Measurements from ENCODE around the gene ZIC2. TPM values are rescaled to one million over a fixed set of nuclear protein-coding genes. Genes with fewer than 3 reads are reported as not detected.
A peak's percentile ranks its signal among the peaks of the same experiment; 100 is the strongest.

ZIC2 gene
- total and polyA plus RNA-seq, 2 of the 8 experiments (the other 6 are each of a cell fraction or from before 2014, with no cell fraction given) = 53.2 to 372 TPM

- H3K14ac ChIP-seq (ENCODE audit: insufficient read length) = no peak overlapping the region
- peak overlapping the region in 1 of 4 experiments; percentile 29; a peak in 1 of 7 replicates for H3K9ac ChIP-seq (replicated peaks in 1 of 4; ENCODE audit: extremely low read depth in 1 of 4, low read depth in 3 of 4, low read length in 3 of 4)
- H4K8ac ChIP-seq (ENCODE audit: extremely low read depth, insufficient read depth, low read length) = no peak overlapping the region
- WGBS, 2 experiments (ENCODE audit: extremely low coverage in 1 of 2, insufficient coverage in 1 of 2, insufficient read length in 1 of 2, insufficient replicate concordance in 2 of 2, low coverage in 1 of 2, low lambda C conversion rate in 2 of 2, missing lambda C conversion rate in 1 of 2) = 2% methylated on average over 18 of the region's 18 CpGs; no CpG with 5 or more reads in 1 of the 2 experiments
- no peak overlapping the region for H2BK120ac ChIP-seq (replicated peaks; ENCODE audit: low read depth, low read length)
- no peaks in the 10 kb centered on the region for H3K9me3 ChIP-seq (ENCODE audit: insufficient read depth in 2 of 2, low read depth in 1 of 2, low read length in 1 of 2)
- H3K27ac ChIP-seq (ENCODE audit: low read depth, low read length) = no peak overlapping the region
- ChIA-PET POLR2A (ENCODE audit: partially characterized antibody) (interaction anchor here (1.2 to 3.0 kb wide), 5 partner anchors 11 to 373 kb away, joined by 3 to 98 read pairs (median 19); partner anchors contain the start of gene ZIC2), CTCF (ENCODE audit: partially characterized antibody) (no interaction called here)
- peaks cover 9% of the 10 kb centered on the region in 2 experiments for H4K20me1 ChIP-seq (replicated peaks in 1 of 2; ENCODE audit: control insufficient read depth in 1 of 2, insufficient read depth in 2 of 2, low read length in 2 of 2)
- no peak overlapping the region for H3K23ac ChIP-seq (ENCODE audit: insufficient read length)
- peak overlapping the region; percentile 56 to 96 (median 76) for H3K4me3 ChIP-seq (ENCODE audit: extremely low read depth in 1 of 4, insufficient read depth in 2 of 4, low read depth in 3 of 4, low read length in 4 of 4)
- H2BK15ac ChIP-seq (ENCODE audit: low read length) = no peak overlapping the region
- FAIRE-seq (peak; percentile 39), DNase-seq (ENCODE audit: low read depth in 1 of 2, low spot score in 2 of 2) (no peak)
- TF ChIP-seq BRCA1 (IDR thresholded peaks at IDR 0.05; ENCODE audit: low read depth, low read length) = no peak
- TF ChIP-seq ATF2 (IDR thresholded peaks at IDR 0.05; ENCODE audit: low read length) = no peak; the same call in 1 of the 2 replicates
- peak; percentile 22 for TF ChIP-seq ASH2L (IDR thresholded peaks at IDR 0.05; ENCODE audit: low read length)
- TF ChIP-seq SUZ12 (IDR thresholded peaks at IDR 0.05; ENCODE audit: low read length) = no peak
- TF ChIP-seq PHF8 (conservative IDR thresholded peaks at IDR 0.05; ENCODE audit: low read depth, low read length) = 0 out of 2 replicates have a peak, but pooled peaks have one; percentile 14
- no peak for TF ChIP-seq BACH1 (IDR thresholded peaks at IDR 0.05; ENCODE audit: low read length)
- TF ChIP-seq E2F6 (IDR thresholded peaks at IDR 0.05) = peak; percentile 0; the same call in 1 of the 2 replicates
- peak; percentile 7 for TF ChIP-seq TAF7 (optimal IDR thresholded peaks at IDR 0.05; ENCODE audit: borderline replicate concordance, low read depth, low read length)
- 0 out of 2 replicates have a peak, but pooled peaks have one; percentile 1 for TF ChIP-seq CREB1 (IDR thresholded peaks at IDR 0.05)
- H3K4me1 ChIP-seq (replicated peaks in 1 of 4; ENCODE audit: control insufficient read depth in 3 of 4, insufficient read depth in 4 of 4, low read length in 3 of 4) = peaks cover 0 to 31% (median 21%) of the 10 kb centered on the region in 4 experiments; a peak in 6 of 7 replicates
- H3K56ac ChIP-seq (replicated peaks; ENCODE audit: insufficient read length, low read depth, low read length) = no peak overlapping the region
- H3K79me2 ChIP-seq (ENCODE audit: control insufficient read depth in 1 of 2, insufficient read depth in 2 of 2, low read length in 2 of 2) = peaks cover 15 to 41% of the 10 kb centered on the region in 2 experiments
- H3K36me3 ChIP-seq (ENCODE audit: control insufficient read depth in 2 of 4, insufficient read depth in 4 of 4, low read length in 3 of 4) = peaks cover 2 to 25% (median 13%) of the 10 kb centered on the region in 4 experiments; a peak in 7 of 8 replicates
- H4K5ac ChIP-seq (ENCODE audit: insufficient read length, low read depth, low read length) = peak overlapping the region; percentile 52
- no peak overlapping the region; the same call in 1 of the 2 replicates for H2BK20ac ChIP-seq (ENCODE audit: low read length)
- peak overlapping the region; percentile 36 for H3K4ac ChIP-seq (replicated peaks; ENCODE audit: insufficient read length, low read depth, low read length)
- peak overlapping the region; percentile 5; the same call in 1 of the 2 replicates for H2BK5ac ChIP-seq (ENCODE audit: low read depth, low read length)
- peak overlapping the region; percentile 87 for H4K91ac ChIP-seq (replicated peaks; ENCODE audit: insufficient read length, low read length)
- peaks cover 24% of the 10 kb centered on the region for H3K23me2 ChIP-seq (ENCODE audit: low read depth, low read length)
- peaks cover 0 to 8% (median 0%) of the 10 kb centered on the region in 4 experiments; a peak in 2 of 7 replicates for H3K27me3 ChIP-seq (replicated peaks in 1 of 4; ENCODE audit: control insufficient read depth in 3 of 4, extremely low read depth in 1 of 4, insufficient read depth in 3 of 4, low read length in 3 of 4)
- no peak overlapping the region for H2AK5ac ChIP-seq (ENCODE audit: low read depth, low read length)
- no peak overlapping the region for H2AFZ ChIP-seq (ENCODE audit: low read length)
- H3K4me2 ChIP-seq (ENCODE audit: insufficient read depth in 1 of 2, low read depth in 2 of 2, low read length in 2 of 2) = peak overlapping the region; percentile 81 to 82
- H3K18ac ChIP-seq (ENCODE audit: extremely low read depth, low read length) = peak overlapping the region; percentile 41; the same call in 1 of the 2 replicates
- H2BK12ac ChIP-seq (ENCODE audit: low read depth, low read length) = no peak overlapping the region
- H3K79me1 ChIP-seq (ENCODE audit: low read depth, low read length) = 0 out of 2 replicates have a peak, but pooled peaks cover 3% of the 10 kb centered on the region
These were observed 9.3 kb upstream of the ZIC2 start for GRCh38 chr13:99972190-99972731.
